Breast epithelium (tissue), 4 donors: ENCODE results near the gene GDNF. TPM values are rescaled to one million over a fixed set of nuclear protein-coding genes. Genes with fewer than 3 reads are reported as not detected.

Experiments
- DNase-seq, 2 donors: peaks; one replicate each; pipeline ENCODE4 v3.0.0-alpha.2; 2019; ENCODE audit warnings: low spot score in 2 of 2
- H3K27ac ChIP-seq, 2 donors: fragments of 200-600 bp; sonication (generic) in 1 of 2; one replicate each; pipeline ENCODE4 v1.5.1; 2016 to 2019; ENCODE audit warnings: mild to moderate bottlenecking in 1 of 2
- H3K27me3 ChIP-seq, 2 donors: fragments of 200-600 bp; sonication (generic) in 1 of 2; one replicate each; pipeline versions ENCODE4 v1.5.1 to v1.6.0; 2017 to 2019; ENCODE audit warnings: control low read depth in 1 of 2, mild to moderate bottlenecking in 1 of 2
- H3K36me3 ChIP-seq: fragments of 200-600 bp; one replicate; pipeline ENCODE4 v1.5.1; 2019
- H3K4me1 ChIP-seq, 2 donors: fragments of 200-600 bp; sonication (generic); one replicate each; pipeline ENCODE4 v1.5.1; 2016 to 2019; ENCODE audit warnings: control low read depth in 1 of 2
- H3K4me3 ChIP-seq, 3 donors: fragments of 200-600 bp; sonication (generic); 1 replicate in 2 of 3; 2 replicates in 1 of 3; pipeline ENCODE4 v1.5.1; 2016 to 2019; ENCODE audit warnings: mild to moderate bottlenecking in 3 of 3, moderate library complexity in 2 of 3
- H3K9me3 ChIP-seq, 2 donors: fragments of 200-600 bp; sonication (generic) in 1 of 2; one replicate each; pipeline ENCODE4 v1.5.1; 2016 to 2019; ENCODE audit warnings: control low read depth in 1 of 2
- POLR2A ChIP-seq: fragments of 450-650 bp; IDR thresholded peaks from one replicate; pipeline ENCODE4 v1.6.1; 2016; ENCODE audit warnings: antibody characterized with exemption, mild to moderate bottlenecking, moderate library complexity
- POLR2AphosphoS5 ChIP-seq, 3 donors: sonication (generic); formaldehyde crosslinking; IDR thresholded peaks; one replicate each; pipeline ENCODE4 v1.6.1; 2017; ENCODE audit warnings: antibody characterized with exemption in 3 of 3
- intact Hi-C: fragments of 100-400 bp; cut with DNase I; formaldehyde crosslinking; loops from one replicate; pipeline ENCODE4 v1.15.1; 2023; ENCODE audit warnings: low total_unique reads
- total RNA-seq, 3 donors: library from RNA; depleted of rRNA; stranded (reverse); fragments of >200 nt; gene quantifications; one replicate each; pipeline ENCODE4 v1.1.0, GENCODE V29; 2016
- TF ChIP-seq, protein P1 (sequence below), 3 donors: fragments of 450-650 bp; IDR thresholded peaks; one replicate each; pipeline ENCODE4 v1.5.1; 2016 to 2017; ENCODE audit warnings: antibody characterized with exemption in 3 of 3, mild to moderate bottlenecking in 3 of 3, moderate library complexity in 3 of 3

Gene GDNF
- total RNA-seq, 3 donors from 2014 or later = 0.15 to 0.33 TPM; not detected in 1

DNA sequence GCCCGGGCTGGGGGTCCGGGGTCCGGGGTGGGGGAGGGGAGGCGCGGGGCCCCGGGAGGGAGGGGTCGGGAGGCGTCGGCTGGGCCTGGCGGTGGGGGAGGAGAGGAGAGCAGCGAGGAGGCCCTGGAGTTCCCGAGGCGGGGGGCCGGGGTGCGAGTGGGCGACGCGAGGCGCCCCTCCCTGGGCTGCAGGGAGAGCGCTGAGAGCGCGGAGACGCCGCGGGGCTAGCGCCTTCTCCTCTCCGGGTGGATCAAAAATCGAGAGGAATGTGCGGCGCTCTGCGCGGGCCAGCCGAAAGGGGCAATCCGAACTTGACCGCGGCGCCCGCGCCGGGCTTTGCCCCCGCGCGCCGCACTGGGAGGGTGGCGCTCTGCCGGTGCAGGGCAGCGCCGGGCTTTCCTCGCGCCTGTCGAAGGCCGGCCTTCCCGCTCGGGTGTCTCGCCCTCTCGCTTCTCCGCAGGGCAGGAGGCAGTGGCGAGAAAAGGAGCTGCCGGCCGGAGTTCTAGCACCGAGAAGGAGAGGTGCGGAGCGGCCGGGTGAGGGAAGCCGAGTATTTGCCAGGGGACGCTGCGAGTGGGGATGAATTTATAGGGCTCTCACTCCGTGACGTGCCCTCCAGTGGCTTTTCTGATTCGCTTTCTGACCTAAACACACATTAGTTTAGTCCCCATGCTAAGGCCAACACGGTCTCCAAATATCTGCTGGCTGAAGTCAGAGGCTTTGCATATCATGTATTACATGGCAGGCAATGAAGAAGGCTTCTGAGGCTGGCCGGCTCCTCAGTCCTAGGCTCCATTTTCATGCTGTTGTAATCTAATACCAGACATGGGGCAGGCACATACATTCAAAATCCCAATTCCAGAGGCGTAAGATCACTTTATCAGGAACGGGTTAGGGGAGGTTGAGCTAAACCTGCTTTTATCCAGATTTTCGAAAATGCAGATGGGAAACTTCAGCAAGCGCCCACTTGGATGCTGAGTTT lies 503 bp upstream of the GDNF start:
- Histone ChIP-seq H3K36me3 (no peaks in the 10 kb centered on the region), H3K27ac (peak overlapping the region in 1 of 2 donors; percentile 46), H3K4me1 (no peaks in the 10 kb centered on the region), H3K27me3 (peaks cover 5 to 79% of the 10 kb centered on the region in 2 donors), H3K4me3 (peak overlapping the region; percentile 37 to 74 (median 51)), H3K9me3 (no peaks in the 10 kb centered on the region)
- intact Hi-C loops = no loop called here
- no peak for DNase-seq
- TF ChIP-seq POLR2AphosphoS5 (IDR thresholded peaks at IDR 0.05) (no peak), POLR2A (no peak)
- TF ChIP-seq, protein P1, sequence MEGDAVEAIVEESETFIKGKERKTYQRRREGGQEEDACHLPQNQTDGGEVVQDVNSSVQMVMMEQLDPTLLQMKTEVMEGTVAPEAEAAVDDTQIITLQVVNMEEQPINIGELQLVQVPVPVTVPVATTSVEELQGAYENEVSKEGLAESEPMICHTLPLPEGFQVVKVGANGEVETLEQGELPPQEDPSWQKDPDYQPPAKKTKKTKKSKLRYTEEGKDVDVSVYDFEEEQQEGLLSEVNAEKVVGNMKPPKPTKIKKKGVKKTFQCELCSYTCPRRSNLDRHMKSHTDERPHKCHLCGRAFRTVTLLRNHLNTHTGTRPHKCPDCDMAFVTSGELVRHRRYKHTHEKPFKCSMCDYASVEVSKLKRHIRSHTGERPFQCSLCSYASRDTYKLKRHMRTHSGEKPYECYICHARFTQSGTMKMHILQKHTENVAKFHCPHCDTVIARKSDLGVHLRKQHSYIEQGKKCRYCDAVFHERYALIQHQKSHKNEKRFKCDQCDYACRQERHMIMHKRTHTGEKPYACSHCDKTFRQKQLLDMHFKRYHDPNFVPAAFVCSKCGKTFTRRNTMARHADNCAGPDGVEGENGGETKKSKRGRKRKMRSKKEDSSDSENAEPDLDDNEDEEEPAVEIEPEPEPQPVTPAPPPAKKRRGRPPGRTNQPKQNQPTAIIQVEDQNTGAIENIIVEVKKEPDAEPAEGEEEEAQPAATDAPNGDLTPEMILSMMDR (IDR thresholded peaks at IDR 0.05) = no peak

DNA sequence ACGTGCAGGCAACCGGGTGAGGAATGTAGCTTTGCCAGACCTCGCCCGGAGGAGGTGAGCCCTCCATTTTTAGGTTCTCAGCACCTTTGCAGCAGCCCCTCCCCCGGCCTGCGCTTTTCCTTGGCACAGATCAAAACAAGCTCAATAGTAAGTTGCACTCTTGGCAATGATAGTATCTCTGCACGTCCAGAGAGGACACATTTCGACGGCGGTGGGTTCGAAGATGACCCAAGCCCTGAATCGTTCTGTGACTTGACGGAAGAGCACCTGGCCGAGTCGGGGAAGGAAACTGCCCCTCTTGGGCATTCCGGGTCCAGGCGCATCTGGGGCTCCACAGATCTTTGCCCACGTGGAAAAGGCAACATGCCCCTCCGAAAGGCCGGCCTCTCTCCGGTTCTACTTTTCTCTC lies 904 bp downstream of the GDNF start:
- no peaks in the 10 kb centered on the region for H3K36me3 ChIP-seq
- TF ChIP-seq POLR2A = no peak
- no peak for TF ChIP-seq POLR2AphosphoS5 (IDR thresholded peaks at IDR 0.05)
- TF ChIP-seq, protein P1 (IDR thresholded peaks at IDR 0.05) = no peak
- H3K9me3 ChIP-seq = no peaks in the 10 kb centered on the region
- H3K4me1 ChIP-seq = no peaks in the 10 kb centered on the region
- intact Hi-C loops = loop anchor here (5.0 kb wide), 1 partner anchor 353 kb away; no protein-coding TSS in a partner anchor
- no peak overlapping the region for H3K27ac ChIP-seq
- no peak for DNase-seq
- H3K4me3 ChIP-seq = peak overlapping the region; percentile 37 to 74 (median 51)
- peaks cover 5 to 93% of the 10 kb centered on the region in 2 donors for H3K27me3 ChIP-seq

DNA sequence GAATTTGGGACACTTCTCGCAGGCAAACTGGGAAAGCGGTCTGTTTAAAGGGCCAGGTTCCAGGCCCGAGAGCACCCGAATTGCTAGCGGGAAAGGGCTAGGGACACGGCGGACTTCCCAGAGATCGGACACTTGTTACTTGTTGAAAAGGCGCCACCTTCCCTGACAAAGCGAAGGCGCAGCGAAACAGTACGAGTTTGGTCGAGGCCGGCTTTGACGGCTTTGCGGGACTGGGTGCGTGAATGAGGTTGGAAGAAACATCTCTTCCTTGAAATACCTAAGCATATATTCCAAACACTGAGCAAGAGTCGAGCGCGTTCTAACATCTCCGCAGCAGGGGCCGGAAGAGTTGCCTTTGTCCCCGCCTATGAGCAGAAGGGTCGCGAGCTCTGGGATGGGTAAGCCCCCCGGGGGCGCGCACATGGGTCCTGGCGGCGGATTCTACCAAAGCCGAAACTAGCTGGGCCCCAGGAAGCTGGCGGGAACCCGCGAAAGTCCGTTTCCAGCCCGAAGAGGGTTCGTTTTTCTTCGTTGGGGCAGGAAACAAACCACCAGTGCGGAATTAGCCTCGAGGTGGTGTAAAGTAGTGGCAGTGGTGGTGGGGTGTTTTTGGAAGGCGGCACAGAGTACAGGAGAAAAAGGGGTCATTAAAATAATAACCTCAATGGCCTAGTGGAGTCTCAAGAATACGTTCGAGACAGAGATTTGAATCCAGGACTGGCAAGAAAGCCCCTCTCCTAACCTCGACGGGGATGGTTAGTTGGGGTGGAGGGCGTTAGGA lies 1.5 kb downstream of the GDNF start:
- H3K36me3 ChIP-seq = no peaks in the 10 kb centered on the region
- peak overlapping the region; percentile 11 to 74 (median 51) for H3K4me3 ChIP-seq
- intact Hi-C loops = loop anchor here (5.0 kb wide), 1 partner anchor 354 kb away; no protein-coding TSS in a partner anchor
- no peak for DNase-seq
- no peaks in the 10 kb centered on the region for H3K9me3 ChIP-seq
- H3K27me3 ChIP-seq = peaks cover 5 to 94% of the 10 kb centered on the region in 2 donors
- no peak overlapping the region for H3K27ac ChIP-seq
- no peaks in the 10 kb centered on the region for H3K4me1 ChIP-seq
- TF ChIP-seq POLR2AphosphoS5 (IDR thresholded peaks at IDR 0.05) = no peak
- TF ChIP-seq, protein P1 (IDR thresholded peaks at IDR 0.05) = no peak
- TF ChIP-seq POLR2A = no peak

DNA sequence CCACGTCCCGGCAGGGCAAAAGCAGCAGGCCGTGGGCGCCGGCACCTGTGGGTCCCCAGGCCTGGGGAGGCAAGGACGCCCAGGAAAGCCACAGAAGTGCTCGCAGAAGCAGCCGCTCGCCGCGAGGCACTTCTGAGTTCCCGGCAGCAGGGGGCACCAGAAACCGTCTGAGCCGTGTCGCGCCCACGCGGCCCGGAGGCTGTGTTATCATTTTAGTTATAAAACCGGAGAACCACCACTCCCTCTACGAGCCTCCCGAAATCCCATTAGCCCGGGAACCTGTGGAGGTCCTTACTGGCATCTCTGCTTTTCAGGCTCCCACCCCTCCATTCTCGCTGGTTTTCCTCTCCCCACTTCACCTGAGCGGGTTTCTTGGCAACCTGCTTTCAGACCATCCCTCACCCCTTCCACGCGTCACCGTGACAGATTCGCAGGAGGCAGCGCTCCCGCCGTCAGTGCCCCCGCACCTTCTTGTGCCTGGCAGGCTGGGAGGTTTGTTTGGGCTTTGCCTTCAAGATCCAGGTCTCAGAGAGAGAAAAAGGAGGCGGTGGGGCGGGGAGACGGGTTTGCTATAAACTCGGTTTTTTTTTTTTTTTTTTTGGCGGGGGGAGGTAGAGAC lies 2.3 kb downstream of the GDNF start:
- Histone ChIP-seq H3K27ac (no peak overlapping the region), H3K4me3 (peak overlapping the region; percentile 34 to 74 (median 51)), H3K27me3 (peaks cover 5 to 92% of the 10 kb centered on the region in 2 donors), H3K9me3 (no peaks in the 10 kb centered on the region), H3K4me1 (no peaks in the 10 kb centered on the region), H3K36me3 (no peaks in the 10 kb centered on the region)
- intact Hi-C loops = loop anchor here (5.0 kb wide), 1 partner anchor 355 kb away; no protein-coding TSS in a partner anchor
- TF ChIP-seq POLR2AphosphoS5 (IDR thresholded peaks at IDR 0.05) (no peak), POLR2A (no peak)
- TF ChIP-seq, protein P1 (IDR thresholded peaks at IDR 0.05) = peak in 2 of 3 donors; percentile 50 to 61
- peak; percentile 35 to 65 for DNase-seq
